Measurements from ENCODE around the gene UXS1.
"Not testable (repeated sequence)": the region's sequence is repeated elsewhere in the genome, so short reads cannot be mapped to it uniquely, and the experiment has no call there.

UXS1 gene

DNA sequence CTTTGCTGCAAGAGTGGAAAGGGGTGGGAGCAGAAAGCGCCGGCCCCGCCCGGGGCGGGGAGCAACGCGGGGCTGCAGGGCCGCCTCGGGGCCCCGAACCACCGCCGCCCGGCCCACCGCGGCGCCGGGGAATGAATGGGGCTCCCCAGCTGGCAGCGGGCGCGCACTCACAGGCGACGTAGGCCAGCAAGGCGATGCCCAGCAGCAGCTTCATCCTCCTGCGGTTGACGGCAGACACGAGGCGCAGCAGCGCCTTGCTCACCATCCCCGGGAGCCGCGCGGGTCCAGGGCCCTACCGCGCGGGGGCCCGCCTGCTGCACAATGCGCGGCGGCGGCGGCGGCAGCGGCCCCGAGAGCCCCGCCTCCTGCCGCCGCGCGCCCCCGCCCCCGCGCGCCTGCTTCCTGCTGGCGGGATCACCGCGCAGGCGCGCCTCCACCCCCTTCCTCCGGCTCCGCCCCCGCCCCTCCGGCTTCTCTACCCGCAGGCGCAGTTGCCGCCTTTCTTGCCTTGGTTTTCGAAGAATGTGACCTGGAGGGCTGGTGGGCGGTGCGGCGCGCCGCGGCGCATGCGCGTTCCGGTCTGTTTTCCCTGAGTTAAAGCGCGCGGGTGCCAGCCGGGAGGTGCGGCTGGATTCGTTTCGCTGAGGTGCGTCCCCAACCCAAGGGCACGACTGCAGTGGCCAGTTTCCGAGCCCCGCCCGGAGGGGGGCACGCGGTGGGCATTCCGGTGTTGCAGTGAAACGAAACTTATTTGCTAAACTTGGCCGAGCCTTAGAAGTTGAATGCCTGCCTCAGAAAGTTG, at the start of gene UXS1:
Gene UXS1, minus strand, starts transcription at position 325 of the 802 bp plus-strand sequence. Its CDS starts 60 bp downstream, at position 265.
- DNase-seq: peak; percentile 98

- not testable (repeated sequence) for DNase-seq
Observed at GRCh38 chr2:106239491-106239890, 45.4 kb upstream of the UXS1 start.

GRCh38 chr2:106235392-106235791, 41.3 kb upstream of the UXS1 start:
- DNase-seq: not testable (repeated sequence)

DNA sequence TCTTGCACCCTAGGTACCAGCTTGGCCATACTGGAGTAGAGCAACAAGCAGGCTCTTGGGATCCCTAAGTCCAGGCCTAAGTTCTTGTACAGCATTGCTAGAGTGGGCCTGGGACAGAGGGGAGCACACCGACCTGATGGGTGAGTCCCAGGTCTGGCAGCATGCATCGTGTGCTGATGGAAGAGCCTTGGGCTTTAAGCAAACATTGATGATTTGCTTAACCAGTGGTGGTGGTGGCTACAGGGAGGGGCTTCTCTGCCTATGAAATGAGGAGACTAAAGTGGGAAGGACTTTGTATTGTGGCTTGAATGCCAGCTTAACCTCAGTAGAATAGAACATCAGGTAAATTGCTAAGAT, 39.2 kb upstream of the UXS1 start:
- DNase-seq: no peak

GRCh38 chr2:106232638-106233349, 38.7 kb upstream of the UXS1 start:
- DNase-seq: no peak

DNA sequence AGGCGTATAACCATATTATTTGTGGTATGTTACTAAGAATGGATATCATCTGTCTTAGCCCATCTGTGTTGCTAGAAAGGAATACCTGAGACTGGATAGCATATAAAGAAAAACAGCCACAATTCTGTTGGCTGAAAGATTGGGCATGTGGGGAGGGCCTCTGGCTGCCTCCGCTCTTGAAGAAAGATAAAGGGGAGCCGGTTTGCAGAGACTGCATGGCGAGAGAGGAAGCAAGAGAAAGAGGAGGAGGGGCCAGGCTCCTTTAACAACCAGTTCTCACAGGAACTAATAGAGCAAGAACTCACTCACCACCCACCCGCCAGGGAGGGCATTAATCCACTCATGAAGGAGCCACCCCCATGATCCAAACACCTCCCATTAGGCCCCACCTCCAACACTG, 29.2 kb upstream of the UXS1 start:
- no peak for DNase-seq

DNA sequence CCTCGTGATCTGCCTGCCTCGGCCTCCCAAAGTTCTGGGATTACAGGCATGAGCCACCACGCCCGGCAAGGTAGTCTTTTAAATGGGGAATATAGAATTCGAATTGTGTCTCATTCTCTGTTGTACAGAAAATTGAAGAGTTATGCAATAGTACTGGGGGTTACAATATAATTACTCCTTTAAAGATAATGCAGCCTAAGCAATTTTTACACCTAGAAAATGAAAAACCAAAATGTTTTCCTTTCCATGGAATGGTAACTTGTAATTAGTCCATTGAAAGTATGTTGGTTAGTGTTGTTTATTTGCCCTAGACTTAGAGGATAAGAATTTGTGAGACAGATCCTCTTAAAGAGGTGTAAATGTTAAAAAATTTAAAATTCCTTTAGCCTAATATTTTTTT, 28.0 kb upstream of the UXS1 start:
- DNase-seq: not testable (repeated sequence)

GRCh38 chr2:106219813-106220212, 25.7 kb upstream of the UXS1 start:
- no peak for DNase-seq

GRCh38 chr2:106219157-106219556, 25.1 kb upstream of the UXS1 start:
- not testable (repeated sequence) for DNase-seq

DNA sequence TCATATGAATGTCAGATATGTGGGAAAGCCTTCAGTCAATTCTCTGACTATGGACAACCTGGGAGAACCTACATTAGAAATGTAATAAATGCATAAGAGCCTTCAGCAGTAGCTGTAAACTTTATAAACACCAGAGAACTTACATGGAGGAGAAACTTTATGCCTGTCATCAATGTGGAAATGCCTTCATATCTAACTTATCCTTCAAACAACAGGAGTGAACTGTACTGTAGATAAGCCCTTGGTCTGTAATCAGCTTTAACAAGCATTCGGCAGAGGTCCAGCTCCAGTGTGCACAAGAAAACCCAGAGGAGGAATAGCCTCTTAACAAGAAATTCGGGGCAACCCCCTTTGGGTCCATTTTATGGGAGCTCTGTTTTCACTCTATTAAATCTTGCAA, 14.8 kb upstream of the UXS1 start:
- DNase-seq: no peak

DNA sequence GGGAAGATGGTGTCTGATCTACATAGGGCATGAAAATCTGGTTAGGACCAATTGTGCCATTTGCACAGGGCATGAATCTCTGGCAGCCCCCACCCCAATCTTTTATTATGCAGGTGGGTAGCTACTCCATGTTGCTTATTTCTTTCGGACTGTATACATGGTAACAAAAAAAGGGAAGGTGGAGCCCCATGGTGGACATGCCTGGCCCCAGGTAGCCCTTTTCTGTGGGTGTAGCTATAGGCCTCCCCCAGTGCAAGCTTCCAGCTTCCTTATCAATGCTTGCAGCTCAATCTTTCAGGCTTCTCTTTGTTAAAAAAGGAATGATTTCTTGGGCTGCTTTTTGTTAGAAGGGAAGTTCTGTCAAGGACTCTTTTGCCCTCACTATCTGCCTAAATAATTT, 14.3 kb upstream of the UXS1 start:
- no peak for DNase-seq

GRCh38 chr2:106207246-106207645, 13.1 kb upstream of the UXS1 start:
- DNase-seq: no peak

- DNase-seq: no peak
Observed at GRCh38 chr2:106205488-106205887, 11.4 kb upstream of the UXS1 start.

DNA sequence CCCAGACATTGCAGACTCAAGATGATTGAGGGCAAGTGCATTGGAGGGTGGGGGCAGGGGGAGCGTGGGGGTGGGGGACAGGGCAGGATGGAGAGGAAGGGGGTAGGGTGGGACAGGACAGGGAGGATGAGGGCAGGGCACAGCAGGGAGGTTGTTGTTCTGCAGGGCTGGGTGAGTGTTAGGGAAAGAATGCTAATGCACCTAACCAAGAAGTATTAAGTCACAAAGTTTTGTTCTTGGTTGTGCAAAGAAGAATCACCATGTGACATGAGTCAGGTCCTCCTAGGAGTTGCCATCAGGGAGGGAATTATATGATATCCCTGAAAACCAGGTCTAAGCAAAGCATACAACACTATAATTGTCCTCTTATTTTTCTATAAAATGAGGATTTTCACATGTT, 10.4 kb upstream of the UXS1 start:
- not testable (repeated sequence) for DNase-seq

- no peak for DNase-seq
Observed at GRCh38 chr2:106201661-106202060, 7.6 kb upstream of the UXS1 start.

DNA sequence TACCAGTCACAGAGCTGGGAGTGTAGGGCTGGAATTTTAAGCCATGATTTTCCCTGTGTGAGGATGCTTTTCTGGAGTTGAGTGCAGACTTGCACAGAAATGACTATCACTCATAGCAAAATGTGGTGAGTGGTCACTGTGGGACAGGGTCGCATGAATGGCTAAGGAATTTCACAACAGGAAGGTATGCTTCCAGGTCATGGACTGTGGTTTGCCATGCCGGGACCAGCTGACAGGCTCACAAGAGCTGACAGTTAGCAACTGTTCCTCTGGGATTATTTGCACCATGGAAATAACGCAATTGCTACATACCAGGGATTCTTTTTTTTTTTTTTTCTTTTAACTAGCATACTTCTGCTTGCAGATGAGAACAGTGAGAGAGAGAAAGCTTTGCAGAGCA, 3.8 kb upstream of the UXS1 start:
- DNase-seq: no peak

- DNase-seq: no peak
Observed at GRCh38 chr2:106195981-106196380, 1.9 kb upstream of the UXS1 start.

DNA sequence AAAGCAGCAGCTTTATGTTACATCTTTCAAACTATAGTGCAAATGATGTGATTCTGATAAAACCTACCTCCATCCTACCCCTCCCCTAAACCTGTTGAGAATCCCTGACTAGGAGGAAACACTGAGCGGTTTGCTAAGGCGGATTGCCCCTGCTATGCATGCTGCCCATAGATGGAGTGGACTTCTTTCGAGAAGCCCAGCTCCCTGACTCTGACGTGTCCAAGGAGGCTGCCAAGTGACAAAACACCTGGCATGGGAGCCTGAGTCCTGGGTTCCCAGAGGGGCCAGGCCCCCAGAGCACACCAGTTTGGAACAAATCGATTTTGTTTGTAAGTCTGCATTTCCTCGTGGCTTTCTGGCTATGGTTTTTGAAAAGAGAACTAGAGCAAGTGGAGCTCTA, 1.4 kb upstream of the UXS1 start:
- DNase-seq: no peak

DNA sequence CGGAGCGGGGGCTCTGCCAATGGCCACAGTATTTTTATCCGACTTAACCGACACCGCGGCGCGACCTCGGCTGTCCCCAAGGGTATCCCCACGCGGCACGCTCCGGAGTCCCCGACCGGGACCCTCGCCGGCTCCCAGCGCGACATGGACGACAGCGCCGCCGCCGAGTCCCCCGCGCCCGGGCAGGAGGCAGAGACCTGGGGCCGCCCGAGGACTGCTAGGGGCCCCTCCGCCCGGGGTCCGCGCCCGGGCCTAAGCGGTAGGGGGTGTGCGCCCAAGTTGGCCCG, 468 bp downstream of the UXS1 start:
- no peak for DNase-seq

DNA sequence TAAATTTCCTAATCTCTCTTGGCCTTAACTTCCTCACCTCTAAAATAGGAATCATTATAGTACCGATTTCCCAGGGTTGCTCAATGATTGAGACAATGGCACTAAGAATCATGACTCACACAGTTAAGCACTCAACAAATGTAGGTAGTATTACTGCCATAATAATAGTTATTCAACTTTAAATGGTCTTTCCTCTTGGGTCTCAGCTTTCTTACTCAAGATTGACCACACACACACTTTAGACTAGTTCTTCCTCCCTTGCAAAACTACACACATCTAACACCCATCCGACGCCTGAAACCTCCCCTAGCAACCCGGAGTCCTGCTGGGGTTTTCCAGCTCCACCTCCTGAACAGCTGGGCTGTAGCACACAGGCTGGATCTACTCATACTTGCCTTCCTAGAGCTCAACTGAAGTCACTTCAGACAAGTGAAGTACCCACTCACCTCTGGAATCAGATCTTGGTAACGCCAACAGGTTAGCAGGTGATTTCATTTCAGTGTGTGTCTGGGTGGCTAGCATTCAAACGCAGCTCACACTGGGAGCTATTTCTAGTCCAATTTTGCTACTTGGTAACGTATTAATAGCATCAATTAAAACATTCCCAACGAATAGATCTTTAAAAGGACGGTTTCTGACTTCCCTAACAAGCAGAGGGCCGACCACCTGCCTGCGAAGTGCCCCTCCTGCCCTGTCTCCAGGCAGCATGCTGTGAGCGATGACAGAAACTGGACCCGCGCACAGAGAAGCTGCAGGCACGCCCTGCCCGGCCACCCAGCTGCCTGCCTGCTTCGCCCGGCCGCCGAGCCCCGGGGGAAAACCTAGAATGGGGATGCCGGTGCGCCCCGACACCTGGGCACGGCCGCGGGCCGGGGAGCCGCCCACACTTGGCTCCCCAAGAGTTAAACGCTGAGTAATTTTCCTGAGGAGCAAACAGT, 1.1 kb downstream of the UXS1 start:
- DNase-seq: peak; percentile 56

DNA sequence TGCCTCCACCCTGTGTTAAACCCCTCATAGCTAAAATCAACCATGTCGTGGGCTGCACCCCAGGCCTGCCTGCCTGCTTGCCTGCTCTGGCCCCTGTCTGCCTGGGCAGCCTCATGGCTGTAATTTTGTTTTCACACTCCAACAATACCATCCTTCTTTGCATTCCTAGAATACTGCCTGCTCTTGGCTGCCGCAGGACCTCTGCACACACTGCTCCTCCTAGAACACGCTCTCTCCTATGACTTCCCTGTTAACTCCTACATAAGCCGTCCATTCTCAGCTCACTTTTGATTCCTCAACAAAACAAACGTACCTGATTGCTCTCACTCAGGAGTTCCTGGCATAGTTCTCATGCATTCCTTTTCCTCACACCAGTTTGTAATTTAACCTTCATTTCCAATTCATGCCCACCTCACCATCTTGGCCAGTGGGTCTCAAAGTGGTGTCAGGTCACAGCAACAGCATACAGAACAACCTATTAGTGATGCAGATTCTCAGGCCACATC, 2.5 kb downstream of the UXS1 start:
- DNase-seq: no peak

DNA sequence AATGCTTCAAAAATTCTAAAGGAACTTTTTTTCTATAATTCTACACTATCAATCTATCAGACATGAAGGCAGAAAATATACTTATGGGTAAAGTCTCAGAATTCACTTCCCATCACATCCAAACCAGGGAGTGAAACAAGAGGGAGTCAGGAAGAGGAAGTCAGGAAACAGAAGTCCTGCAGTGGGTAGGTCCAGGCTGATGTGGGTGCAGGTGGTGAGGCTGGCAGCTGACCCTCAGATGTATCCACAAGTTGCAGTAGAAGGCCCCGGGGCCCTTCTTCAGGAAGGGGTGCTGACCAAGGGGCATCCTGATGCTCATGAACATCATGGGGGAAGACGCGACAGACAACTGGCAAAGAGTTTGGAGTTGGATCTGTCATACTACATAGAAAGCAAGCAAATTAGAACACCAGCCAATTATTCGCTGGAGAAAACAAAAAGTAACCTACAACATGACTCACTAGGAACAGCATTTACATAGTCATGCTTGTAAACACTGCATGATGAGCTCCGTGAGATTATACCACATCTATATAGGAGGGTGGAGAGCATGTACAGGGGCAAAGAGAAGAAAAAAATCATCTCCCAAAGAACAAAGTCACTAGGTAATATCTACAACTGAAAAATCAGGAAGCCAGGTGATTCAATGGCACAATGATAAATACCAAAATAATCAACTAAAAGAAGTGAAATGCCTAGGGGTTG, 4.2 kb downstream of the UXS1 start:
- DNase-seq: no peak

DNA sequence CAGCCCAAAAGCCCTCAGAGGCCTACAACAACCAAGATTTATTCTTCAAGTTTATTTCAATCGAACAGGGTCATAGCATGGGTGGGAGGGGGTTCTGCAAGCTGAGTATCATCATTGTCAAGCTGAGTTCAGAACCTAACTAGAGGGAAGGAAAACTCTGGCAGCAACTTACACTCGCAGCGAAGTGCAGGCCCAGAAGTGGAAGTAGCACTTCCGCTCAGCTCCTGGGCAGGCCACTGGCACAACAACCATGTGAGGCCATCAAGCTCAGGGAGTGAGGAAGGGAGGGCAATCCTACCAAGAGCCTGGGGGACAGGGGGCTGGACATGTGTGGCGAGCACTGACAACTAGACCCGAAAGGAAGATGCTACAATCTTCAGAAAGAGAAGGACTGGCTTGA, 4.8 kb downstream of the UXS1 start:
- DNase-seq: no peak
